PFSK-1 (cell line): ENCODE results near the gene MRPS9.

Experiments
- FOXP2 ChIP-seq: optimal IDR thresholded peaks from 2 replicates; pipeline ENCODE3; 2011; ENCODE audit warnings: borderline replicate concordance, control low read depth, inconsistent platforms; ENCODE audit not compliant: insufficient read depth; ENCODE audit errors: extremely low read length, extremely low read depth
- POLR2AphosphoS5 ChIP-seq: IDR thresholded peaks from 2 replicates; pipeline ENCODE4 v1.6.1; 2012; ENCODE audit warnings: low read depth, mild to moderate bottlenecking, control low read depth, low read length, moderate library complexity
- REST ChIP-seq, 2 experiments: IDR thresholded peaks; 2 replicates each; pipeline versions ENCODE4 v1.6.1 to v1.8.0; 2011 to 2012; ENCODE audit warnings: low read depth in 2 of 2, low read length in 2 of 2, control low read depth in 1 of 2, inconsistent platforms in 1 of 2, mild to moderate bottlenecking in 1 of 2, moderate library complexity in 1 of 2; ENCODE audit not compliant: insufficient read depth in 1 of 2
- SIN3A ChIP-seq: IDR thresholded peaks from 2 replicates; pipeline ENCODE4 v1.6.1; 2012; ENCODE audit warnings: mild to moderate bottlenecking, low read length, moderate library complexity, borderline replicate concordance; ENCODE audit not compliant: insufficient read depth
- TAF1 ChIP-seq: IDR thresholded peaks from 2 replicates; pipeline ENCODE4 v1.6.1; 2012; ENCODE audit warnings: low read length, control low read depth, borderline replicate concordance; ENCODE audit not compliant: insufficient read depth

- TF ChIP-seq REST (IDR thresholded peaks at IDR 0.05; ENCODE audit: insufficient read depth in 1 of 2, low read depth in 2 of 2, low read length in 2 of 2) (no peak), SIN3A (no peak), POLR2AphosphoS5 (no peak), TAF1 (no peak), FOXP2 (no peak)
Observed at GRCh38 chr2:105038383-105039061, 653 bp downstream of the MRPS9 start.
